ENCODE measurements around the gene LIFR.

GRCh38 chr5:38524022-38524421 is 32.4 kb downstream of the LIFR start:
- TF ChIP-seq CTCF (IDR thresholded peaks at IDR 0.05; ENCODE audit: poor library complexity) (no peak), EZH2 (IDR thresholded peaks at IDR 0.05; ENCODE audit: borderline replicate concordance) (no peak)

Data from hepatocyte (in vitro differentiated cells).